ENCODE data around the gene DMTF1.

Gene DMTF1

GRCh38 chr7:87192784-87193487 is 40.7 kb downstream of the DMTF1 start:
- Histone ChIP-seq H3K27ac (replicated peaks) (no peak overlapping the region), H3K27me3 (ENCODE audit: insufficient read depth, poor library complexity, severe bottlenecking) (no peaks in the 10 kb centered on the region), H3K4me3 (replicated peaks; ENCODE audit: insufficient read depth, low read length) (no peak overlapping the region)
- no peak for TF ChIP-seq REST (IDR thresholded peaks at IDR 0.05; ENCODE audit: insufficient replicate concordance, low read depth)
- TF ChIP-seq GABPA (IDR thresholded peaks at IDR 0.05; ENCODE audit: low read depth) = no peak
- no peak for TF ChIP-seq POLR2AphosphoS5 (IDR thresholded peaks at IDR 0.05; ENCODE audit: low read depth)
- TF ChIP-seq SPI1 (IDR thresholded peaks at IDR 0.05; ENCODE audit: borderline replicate concordance, low read depth) = no peak
- TF ChIP-seq CTCF (IDR thresholded peaks at IDR 0.05; ENCODE audit: insufficient read depth, low read length) = no peak
- DNase-seq (ENCODE audit: low read depth in 1 of 2, low spot score in 1 of 2) = no peak

- no peak for TF ChIP-seq REST (IDR thresholded peaks at IDR 0.05; ENCODE audit: insufficient replicate concordance, low read depth)
- no peak for TF ChIP-seq SPI1 (IDR thresholded peaks at IDR 0.05; ENCODE audit: borderline replicate concordance, low read depth)
- TF ChIP-seq CTCF (IDR thresholded peaks at IDR 0.05; ENCODE audit: insufficient read depth, low read length) = no peak
- TF ChIP-seq POLR2AphosphoS5 (IDR thresholded peaks at IDR 0.05; ENCODE audit: low read depth) = no peak
- no peak for TF ChIP-seq GABPA (IDR thresholded peaks at IDR 0.05; ENCODE audit: low read depth)
- H3K27ac ChIP-seq (replicated peaks) = no peak overlapping the region
Observed at GRCh38 chr7:87193912-87194311, 41.7 kb downstream of the DMTF1 start.

GRCh38 chr7:87199241-87199640 is 47.0 kb downstream of the DMTF1 start:
- no peak overlapping the region for H3K27ac ChIP-seq (replicated peaks)
- TF ChIP-seq CTCF (IDR thresholded peaks at IDR 0.05; ENCODE audit: insufficient read depth, low read length) (no peak), GABPA (IDR thresholded peaks at IDR 0.05; ENCODE audit: low read depth) (no peak), POLR2AphosphoS5 (IDR thresholded peaks at IDR 0.05; ENCODE audit: low read depth) (no peak), REST (IDR thresholded peaks at IDR 0.05; ENCODE audit: insufficient replicate concordance, low read depth) (no peak), SPI1 (IDR thresholded peaks at IDR 0.05; ENCODE audit: borderline replicate concordance, low read depth) (no peak)
- DNase-seq (ENCODE audit: low read depth in 1 of 2, low spot score in 1 of 2) = no peak
- H3K27me3 ChIP-seq (ENCODE audit: insufficient read depth, poor library complexity, severe bottlenecking) = no peaks in the 10 kb centered on the region
- no peak overlapping the region for H3K4me3 ChIP-seq (replicated peaks; ENCODE audit: insufficient read depth, low read length)

More at GRCh38 chr7:87193912-87194311, 41.7 kb downstream of the DMTF1 start:
- no peak for DNase-seq (ENCODE audit: low read depth in 1 of 2, low spot score in 1 of 2)
- Histone ChIP-seq H3K27me3 (ENCODE audit: insufficient read depth, poor library complexity, severe bottlenecking) (no peaks in the 10 kb centered on the region), H3K4me3 (replicated peaks; ENCODE audit: insufficient read depth, low read length) (no peak overlapping the region)

Measured in HL-60 (cell line).